NCI-H2081 treated with DMSO at 0.1 percent for 48 hours (cell line): Measurements from ENCODE around the gene TMED3.
"Not testable (repeated sequence)": the region's sequence is repeated elsewhere in the genome, so short reads cannot be mapped to it uniquely, and the experiment has no call there.

Experiments used
- DNase-seq: peaks from one replicate; lab custom pipeline; 2025; lab: John Stamatoyannopoulos, UW

Gene TMED3

DNA sequence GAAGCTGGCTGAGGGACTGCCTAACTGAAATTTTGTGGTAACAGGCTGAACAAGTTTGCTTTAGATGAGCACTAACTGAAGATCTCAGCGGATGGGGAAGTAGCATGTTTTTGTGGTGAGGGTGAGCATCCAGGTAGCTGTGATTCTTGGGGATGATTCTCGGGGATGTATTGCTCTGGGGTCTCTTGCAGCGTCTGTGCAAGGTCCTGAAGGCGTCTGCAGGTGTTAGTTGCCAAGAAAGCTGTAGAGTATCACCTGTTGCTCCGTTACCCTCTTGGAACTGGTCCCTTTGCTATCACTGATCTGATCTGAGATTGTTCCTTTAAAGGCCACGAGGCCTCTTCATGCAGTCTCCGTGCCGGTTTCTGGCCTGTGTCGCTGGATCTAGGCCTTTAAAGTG, 6.0 kb downstream of the TMED3 start:
- DNase-seq = no peak

DNA sequence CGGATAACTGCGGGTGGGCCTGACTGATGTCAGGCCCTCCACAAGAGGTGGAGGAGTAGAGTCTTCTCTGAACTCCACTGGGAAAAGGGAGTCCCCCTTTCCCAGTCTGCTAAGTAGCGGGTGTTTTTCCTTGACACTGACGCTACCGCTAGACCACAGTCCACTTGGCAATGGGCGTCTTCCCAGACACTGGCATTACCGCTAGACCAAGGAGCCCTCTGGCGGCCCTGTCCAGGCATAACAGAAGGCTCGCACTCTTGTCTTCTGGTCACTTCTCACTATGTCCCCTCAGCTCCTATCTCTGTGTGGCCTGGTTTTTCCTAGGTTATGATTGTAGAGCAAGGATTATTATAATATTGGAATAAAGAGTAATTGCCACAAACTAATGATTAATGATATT, 9.1 kb downstream of the TMED3 start:
- not testable (repeated sequence) for DNase-seq

DNA sequence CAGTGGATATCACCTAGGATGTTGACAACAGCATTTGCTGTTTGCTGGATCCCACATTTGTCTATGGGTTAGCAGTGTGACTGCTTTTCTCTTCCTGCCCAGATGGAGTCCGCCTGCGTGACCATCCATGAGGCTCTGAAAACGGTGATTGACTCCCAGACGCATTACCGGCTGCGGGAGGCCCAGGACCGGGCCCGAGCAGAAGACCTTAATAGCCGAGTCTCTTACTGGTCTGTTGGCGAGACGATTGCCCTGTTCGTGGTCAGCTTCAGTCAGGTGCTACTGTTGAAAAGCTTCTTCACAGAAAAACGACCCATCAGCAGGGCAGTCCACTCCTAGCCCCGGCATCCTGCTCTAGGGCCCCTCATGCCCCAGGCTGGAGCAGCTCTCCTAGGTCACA, 11.0 kb downstream of the TMED3 start:
- no peak for DNase-seq

DNA sequence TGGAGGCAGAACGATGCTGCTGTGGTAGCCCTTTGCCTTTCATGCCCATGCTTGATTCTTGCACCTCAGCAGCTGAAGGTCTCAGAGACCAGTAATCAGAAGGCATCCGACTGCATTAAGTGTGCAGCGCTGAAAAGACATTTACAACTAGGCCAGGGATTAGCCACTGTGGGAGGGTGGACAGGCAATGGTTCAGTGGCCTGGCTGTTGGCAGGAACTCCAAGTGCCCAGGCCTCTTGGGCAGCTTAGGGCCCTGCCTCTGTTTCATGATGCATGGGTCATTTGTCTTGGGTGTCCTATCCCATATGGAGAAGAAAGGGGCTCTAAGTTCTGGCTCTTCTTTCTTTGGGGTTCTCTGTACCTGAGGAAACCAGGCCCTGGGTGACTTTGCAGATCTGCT, 11.4 kb downstream of the TMED3 start:
- DNase-seq = no peak

DNA sequence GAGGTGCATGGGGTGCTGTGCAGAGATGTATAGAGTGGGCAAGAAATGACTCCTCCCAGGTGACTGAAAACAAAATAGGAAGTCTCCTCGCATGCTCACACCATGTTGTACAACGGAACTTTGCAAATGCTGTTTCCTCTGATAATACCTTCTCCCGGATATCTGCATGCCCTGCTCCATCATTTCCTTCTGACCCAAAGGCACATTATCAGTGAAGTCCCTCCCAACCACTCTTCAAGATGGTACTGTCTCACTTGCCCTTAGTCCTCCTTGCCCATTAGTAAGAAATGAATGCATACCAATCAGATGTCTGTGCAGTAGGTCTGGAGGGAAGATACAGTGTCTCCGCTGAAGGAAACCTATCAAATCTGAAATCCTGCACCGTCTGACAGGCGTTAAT, 12.0 kb downstream of the TMED3 start:
- DNase-seq = no peak

DNA sequence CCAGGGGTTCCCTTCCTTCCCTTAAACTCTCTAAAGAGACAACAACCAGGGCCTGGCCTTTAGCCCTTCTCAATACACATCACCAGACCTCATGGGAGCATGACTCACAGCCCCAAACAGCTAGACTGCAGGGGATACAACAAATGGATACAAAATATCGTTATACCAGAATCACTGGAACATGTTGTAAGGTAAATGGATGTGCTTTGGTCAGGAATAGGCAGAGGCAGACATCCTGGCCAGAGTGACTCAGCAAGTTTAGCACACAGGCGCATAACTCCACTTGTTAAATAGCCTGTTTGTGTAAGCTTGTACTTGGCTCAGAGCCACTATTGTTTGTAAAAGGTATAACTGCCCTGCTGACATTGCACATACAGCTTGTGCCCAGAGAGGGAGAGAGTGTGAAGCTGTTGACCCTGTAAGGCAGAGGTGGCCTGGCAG, 18.3 kb downstream of the TMED3 start:
- DNase-seq = no peak

DNA sequence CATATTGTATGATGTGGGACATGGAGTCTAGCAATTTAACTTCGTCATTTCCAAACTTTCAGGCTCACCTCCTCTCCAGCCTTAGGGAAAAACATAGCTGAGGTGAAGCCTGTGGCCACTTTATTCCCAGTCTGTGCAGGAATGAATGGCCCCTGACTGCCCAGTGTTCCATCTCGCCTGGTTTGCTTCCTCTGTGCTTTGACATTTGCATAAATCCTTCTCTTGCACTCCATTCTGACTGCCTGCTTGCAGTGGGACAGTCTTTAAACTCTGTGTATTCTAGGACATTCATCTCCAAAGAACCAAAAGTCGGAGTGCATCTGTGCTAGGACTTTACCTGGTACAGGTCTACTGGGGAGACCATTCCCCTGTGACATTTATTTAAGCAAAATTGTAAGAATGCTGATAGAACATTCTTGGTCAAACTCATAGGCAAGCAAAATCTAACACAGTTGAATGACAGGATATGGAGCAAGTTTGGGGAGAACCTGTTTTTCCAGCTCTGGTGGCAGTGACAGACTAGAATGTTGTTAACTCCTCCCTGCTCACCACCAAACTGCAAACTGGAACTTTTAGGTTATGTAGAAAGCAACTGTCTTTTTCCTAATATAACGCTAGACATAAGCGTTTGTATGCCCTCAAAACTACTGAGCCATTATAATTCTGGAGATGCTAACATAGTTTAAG, 22.1 kb downstream of the TMED3 start:
- no peak for DNase-seq

DNA sequence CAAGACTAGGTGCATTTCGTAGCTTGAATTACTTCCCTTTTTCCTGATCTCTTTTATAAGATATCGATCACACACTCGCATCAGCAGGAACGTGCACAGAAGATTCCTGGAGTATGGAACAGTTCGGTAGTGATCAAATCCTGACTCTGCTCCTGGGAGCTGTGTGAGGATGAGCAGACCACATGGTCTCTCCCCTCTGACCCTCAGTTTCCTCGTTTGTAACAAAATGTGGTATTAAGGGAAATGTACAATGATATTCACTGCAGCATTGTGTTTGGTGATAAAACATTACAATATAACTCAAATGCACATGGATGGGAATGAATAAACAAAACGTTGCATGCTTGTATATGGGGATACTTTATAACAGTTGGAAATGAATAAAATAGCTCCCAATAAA, 26.7 kb downstream of the TMED3 start:
- DNase-seq = no peak

DNA sequence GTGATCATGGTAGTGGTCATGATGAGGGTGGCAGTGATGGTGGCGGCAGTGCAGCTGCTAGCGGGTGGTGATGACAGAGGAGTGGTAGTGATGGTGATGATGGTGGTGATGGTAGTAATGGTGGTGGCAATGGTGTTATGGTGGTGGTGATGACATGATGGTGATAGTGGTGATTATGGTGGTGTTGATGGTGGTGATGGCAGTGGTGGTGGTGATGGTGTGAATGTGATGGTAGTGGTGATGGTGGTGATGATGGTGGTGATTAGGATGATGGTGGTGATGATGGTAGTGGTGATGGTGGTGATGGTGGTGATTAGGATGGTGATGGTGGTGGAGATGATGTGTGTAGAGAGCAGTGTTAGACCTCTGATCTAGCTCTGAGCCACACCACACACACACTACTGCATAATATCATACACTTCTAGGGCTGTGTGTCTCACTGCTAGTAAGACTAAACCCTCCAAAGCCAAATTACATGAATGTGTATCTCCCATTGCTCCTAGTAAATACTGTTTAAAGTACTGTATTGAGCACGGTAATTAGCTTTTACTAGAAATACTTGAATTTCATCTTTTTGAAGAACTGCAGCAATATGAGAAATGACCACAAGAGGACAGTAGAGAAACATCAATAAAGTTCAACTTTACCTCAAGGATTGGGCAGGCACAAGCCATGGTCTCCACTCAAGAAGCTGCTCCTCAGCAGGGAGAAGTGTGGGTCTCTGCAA, 28.8 kb downstream of the TMED3 start:
- DNase-seq = no peak

DNA sequence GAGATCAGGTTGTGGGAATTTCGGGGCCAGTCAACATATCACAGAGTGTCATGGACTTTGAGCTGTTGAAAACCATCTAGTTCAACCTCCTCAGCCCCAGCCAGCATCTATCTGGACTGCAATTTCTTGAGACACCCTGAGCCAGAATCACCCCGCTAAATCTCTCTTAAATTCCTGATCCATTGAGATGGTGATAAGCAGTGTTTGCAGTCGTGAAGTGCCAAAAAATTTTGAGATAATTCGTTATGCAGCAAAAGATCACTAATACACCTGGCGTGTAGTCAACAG, 29.3 kb downstream of the TMED3 start:
- no peak for DNase-seq

DNA sequence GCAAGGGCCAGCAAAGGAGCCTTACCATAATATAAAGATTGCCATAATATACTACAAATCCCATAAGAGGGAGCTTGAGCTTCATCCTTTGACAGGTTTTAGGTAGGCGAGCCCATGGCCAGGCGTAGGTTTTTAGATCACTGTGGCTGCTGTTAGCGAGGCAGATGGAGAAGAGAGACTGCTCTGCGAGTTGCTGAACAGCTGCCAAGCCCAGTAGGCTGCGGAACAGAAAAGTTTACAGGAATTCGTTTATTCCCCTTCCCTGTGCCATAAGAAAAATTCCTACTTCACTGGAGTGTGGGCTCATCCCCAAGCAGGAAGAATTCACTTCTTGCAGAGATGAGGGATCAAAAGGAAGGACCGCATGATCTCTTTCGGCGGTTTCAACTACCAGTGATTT, 30.5 kb downstream of the TMED3 start:
- no peak for DNase-seq

DNA sequence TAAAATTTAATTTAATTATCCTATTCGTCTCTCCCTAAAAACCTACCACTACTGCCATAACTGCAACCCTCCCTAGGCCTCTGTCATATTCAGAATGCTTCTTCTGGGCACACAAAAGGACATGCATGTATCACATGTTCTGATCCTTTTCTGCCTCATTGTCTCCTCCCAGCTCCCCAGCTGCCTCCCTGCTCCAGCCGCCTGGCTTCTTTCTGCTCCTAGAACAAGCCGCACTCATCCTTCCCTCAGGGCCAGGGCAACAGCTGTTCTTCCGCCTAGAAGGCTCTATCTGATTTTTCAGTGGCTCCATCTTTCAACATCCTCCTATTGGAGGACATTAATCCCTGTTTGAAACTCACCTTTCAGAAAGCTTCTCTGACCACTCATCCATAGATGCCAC, 38.6 kb downstream of the TMED3 start:
- no peak for DNase-seq

DNA sequence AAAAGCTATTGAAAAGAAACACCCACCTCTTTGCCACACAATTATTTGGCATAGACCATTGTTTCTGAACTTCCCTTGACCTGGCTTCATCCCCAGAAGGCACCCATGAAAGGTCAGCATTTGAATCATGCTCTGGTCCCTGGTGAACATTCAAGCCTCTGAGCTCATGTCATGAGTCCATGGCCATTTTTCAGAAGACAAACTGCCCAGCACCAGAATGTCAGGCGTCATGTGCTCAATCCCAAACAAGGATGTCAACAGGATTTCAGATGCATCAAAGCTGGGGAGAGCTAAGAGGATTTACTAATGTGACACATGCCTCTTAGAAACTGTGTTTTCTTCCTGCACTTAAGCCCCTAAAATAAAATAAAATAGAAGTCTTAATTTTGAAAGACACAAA, 41.3 kb downstream of the TMED3 start:
- DNase-seq = no peak

DNA sequence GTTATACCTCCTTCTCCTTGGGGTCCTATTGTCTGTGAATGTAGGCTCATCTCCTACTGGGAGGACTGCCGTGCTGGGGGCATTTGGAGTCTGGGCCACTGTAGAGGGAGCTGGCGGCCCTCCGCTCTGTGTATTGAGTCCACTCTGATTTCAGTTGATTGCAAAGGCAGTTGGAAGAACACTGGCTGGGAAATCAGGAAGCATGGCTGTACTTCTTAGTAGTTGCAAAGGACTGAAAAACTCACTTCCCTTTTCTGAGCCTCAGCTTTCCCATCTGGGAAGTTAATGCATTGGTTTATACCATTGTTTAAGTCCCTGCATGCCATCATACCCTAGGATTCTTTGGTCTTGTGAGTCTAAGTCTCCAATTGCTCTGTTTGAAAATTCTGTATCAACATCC, 46.7 kb downstream of the TMED3 start:
- no peak for DNase-seq

DNA sequence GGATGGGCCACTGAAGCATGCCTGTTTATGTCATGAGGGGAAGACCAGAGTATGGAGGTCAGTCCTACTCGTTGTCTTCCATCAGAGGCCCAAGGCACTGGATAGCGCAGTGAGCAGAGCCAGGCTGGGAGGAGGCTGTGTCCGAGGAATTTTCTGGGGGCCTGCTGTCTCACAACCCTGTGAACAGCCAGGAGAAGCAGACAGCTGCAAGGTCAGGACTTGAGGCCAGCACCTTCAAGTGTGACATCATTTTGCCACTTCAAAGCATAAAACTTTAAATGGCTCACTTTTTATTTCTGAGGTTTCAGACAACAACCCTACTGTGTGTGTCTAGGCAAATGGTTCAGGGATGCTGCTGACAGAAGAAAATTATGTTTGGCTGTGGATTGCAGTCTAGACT, 47.2 kb downstream of the TMED3 start:
- DNase-seq = no peak

DNA sequence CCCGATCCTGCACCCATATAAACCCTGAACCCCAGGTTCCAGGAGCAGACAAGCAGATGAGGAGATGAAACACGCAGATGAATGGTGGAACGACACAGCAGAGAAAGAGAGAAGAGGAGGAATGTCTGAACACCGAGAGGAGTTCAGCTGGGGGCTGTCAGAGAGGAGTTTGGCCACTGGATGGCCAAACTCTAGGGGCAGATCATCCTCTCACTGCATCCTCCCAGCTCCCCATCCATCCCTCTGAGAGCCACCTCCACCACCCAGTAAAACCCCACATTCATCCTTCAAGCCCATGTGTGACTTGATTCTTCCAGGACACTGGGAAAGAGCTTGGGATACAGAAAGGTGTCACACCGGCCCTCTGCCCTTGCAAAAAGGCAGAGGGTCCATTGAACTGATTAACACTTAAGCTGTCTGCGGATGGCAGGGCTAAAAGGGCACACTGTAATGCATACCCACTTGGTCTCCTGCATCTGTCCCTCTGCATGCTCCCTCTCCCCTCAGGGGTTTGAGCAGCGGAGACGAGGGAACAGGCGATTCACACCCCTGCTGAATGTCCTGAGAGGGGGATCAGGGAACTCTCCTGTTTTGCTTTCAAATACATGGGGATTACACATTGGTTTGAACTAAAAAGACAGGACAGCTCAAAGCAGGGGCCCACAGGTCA, 53.8 kb downstream of the TMED3 start:
- DNase-seq = no peak

DNA sequence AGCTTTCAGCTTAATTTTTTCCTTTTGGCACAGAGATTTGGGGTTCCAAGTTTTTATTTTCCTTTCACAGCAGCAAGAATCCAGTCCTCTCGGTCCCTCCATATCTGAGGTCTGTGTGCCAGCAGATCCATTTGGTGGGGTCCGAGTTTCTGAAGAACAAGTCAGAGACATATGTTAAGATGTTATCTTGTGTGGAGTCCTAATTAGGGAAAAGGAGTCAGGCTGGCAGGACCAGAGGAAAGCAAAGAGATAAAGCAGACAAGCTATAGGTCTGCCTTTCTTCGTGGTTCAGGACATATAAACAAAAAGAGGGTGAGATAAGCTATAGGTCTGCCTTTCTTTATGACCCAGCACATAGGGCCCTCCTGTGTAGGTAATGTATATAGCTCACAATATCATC, 54.9 kb downstream of the TMED3 start:
- DNase-seq = no peak

DNA sequence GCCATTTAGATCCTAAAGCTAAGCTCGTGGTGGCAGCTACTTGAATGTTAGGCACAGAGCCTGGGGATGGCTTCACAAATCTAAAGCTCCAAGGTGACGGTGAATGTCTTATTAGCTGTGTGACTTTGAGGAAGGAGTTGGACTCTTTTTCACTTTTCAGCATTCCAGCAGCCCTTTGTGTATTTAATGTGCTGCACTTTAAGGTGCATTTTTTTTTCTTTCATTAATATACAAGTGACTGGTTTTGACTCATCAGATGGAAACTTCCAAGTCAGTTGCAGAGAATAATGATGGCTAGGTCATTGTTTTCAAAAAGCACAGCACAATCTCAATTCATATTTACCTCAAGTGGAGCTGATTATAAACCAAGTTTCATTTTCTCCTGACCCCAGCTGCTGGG, 55.8 kb downstream of the TMED3 start:
- no peak for DNase-seq

DNA sequence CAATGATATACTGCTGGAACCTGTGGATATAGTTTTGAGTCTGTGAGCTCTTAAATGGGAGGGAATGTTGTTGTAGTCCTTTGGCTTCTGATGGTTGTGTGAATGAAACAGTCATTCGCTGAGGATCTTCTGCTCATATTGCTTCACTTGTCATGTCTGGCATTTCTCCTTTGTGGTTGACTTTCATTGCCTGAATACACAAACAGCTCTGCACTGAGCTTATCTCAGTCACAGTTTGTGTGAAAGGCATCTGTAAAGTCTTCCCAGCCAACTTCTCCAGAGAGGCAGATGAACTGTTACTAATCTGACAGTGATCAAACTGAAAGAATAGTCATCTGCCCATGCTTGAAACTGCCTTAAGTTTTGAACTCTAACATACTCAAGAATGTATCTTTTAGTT, 59.8 kb downstream of the TMED3 start:
- no peak for DNase-seq

DNA sequence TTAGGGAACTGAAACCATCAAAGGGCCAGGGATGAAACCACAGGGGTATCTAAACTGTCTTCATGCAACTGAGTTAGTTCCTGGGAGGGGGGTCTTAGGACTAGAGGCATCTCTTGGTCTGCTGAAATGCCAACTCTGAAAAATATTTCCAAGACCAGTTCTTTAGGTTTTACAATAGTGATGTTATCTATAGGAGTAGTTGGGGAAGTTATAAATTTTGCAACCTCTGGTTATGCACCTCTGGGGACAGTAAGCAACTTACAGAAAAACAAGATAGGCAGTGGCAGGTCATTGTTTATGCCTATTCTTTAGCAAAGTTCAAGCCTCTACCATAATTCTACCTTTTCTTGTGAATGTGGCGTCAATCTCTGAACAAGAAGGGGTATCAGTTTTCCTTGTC, 60.7 kb downstream of the TMED3 start:
- no peak for DNase-seq

DNA sequence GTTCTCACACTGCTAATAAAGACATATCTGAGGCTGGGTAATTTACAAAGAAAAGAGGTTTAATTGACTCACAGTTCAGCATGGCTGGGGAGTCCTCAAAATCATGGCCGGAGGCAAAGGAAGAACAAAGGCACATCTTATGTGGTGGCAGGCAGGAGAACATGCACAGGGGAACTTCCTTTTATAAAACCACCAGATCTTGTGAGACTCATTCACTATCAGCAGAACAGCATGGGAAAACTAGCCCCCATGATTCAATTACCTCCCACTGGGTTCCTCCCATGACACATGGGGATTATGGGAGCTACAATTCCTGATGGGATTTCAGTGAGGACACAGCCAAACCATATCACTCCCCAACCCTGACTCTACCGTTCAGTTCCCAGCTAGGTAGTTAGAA, 61.5 kb downstream of the TMED3 start:
- DNase-seq = no peak
